ENCODE results near the gene ZNF334.

ZNF334 gene

DNA sequence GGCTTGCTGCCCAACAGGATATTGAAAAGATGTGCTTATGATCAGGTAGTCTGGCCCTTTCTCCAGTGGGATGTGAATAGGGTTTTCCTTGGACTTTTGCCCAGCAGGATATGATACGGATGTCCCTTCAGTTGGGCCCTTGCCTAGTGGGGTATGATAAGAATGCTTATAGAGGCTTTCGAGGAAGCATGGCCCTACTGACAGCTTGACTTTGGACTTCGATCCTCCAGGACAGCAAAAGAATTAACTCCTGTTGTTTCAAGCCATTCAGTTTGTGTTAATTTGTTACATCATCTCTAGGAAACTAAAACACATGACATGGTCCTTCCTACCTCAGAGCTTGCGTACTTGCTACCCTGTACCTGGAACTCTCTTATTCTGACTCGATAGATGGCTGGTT is 9.7 kb upstream of the ZNF334 start:
- no peak overlapping the region for H3K27ac ChIP-seq
- no peak for TF ChIP-seq ZFX (IDR thresholded peaks at IDR 0.05; ENCODE audit: borderline replicate concordance)
- TF ChIP-seq, protein P1, sequence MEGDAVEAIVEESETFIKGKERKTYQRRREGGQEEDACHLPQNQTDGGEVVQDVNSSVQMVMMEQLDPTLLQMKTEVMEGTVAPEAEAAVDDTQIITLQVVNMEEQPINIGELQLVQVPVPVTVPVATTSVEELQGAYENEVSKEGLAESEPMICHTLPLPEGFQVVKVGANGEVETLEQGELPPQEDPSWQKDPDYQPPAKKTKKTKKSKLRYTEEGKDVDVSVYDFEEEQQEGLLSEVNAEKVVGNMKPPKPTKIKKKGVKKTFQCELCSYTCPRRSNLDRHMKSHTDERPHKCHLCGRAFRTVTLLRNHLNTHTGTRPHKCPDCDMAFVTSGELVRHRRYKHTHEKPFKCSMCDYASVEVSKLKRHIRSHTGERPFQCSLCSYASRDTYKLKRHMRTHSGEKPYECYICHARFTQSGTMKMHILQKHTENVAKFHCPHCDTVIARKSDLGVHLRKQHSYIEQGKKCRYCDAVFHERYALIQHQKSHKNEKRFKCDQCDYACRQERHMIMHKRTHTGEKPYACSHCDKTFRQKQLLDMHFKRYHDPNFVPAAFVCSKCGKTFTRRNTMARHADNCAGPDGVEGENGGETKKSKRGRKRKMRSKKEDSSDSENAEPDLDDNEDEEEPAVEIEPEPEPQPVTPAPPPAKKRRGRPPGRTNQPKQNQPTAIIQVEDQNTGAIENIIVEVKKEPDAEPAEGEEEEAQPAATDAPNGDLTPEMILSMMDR (IDR thresholded peaks at IDR 0.05), result no peak

DNA sequence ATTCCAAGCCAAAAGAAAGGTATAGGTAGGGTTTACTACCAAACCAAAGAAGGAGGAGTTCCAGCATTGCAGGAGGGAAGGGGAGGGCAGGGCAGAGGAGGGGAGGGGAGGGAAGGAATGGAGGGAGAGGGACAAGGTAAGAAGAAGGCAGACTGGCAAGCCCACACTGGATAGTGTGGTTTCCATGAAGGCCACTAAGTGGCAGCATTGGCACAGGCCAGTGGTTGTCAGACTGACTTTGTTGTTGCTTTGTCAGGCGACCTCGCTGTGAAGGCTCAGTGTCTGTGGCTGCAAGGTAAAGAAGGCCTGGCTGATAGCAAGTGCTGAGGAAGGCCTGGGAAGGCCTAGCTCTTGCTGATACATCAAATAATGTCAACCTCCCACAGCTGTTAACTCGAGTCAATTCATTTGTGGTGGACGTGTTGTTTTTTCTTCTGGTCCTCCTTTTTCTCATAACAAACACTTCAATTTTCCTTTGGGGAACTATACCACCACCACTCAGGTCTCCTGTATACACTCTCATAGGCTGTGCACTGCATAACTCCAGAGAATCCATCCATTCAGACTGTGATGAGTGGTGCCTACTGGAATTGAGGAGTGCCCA is 7.7 kb upstream of the ZNF334 start:
- no peak for TF ChIP-seq ZFX (IDR thresholded peaks at IDR 0.05; ENCODE audit: borderline replicate concordance)
- TF ChIP-seq, protein P1 (IDR thresholded peaks at IDR 0.05), result peak; percentile 81

GRCh38 chr20:46520540-46520939 is 7.2 kb upstream of the ZNF334 start:
- H3K27ac ChIP-seq, result no peak overlapping the region
- TF ChIP-seq, protein P1 (IDR thresholded peaks at IDR 0.05), result no peak
- no peak for TF ChIP-seq ZFX (IDR thresholded peaks at IDR 0.05; ENCODE audit: borderline replicate concordance)

More for the DNA sequence above, 7.7 kb upstream of the ZNF334 start:
- no peak overlapping the region for H3K27ac ChIP-seq

DNA sequence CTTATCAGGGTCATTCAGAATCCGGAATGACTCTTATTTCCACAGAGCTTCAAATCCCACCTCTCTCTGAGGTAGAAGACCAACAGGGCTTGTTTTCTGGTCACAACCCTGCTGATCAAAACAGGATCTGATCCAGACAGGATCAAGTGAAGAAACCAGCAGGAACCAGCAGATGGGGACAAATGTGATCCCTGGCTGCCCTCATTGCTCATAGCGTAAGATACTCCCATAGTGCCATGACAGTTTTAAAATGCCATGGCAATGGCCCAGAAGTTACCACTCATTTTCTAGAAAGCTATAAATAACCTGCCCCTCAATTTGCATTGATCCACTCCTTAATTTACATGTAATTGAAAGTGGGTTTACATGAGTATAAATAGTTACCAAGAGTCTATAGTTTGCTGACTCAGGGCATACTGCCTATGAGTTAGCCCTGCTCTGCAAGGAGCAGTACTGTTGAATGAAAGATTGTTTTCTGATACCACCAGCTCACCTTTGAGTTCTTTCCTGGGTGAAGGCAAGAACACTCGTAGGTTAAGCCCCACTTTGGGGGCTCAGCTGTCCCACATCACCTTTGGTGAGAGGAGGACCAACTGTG is 6.2 kb upstream of the ZNF334 start:
- TF ChIP-seq ZFX (IDR thresholded peaks at IDR 0.05; ENCODE audit: borderline replicate concordance), result no peak
- TF ChIP-seq, protein P1 (IDR thresholded peaks at IDR 0.05), result no peak
- no peak overlapping the region for H3K27ac ChIP-seq

DNA sequence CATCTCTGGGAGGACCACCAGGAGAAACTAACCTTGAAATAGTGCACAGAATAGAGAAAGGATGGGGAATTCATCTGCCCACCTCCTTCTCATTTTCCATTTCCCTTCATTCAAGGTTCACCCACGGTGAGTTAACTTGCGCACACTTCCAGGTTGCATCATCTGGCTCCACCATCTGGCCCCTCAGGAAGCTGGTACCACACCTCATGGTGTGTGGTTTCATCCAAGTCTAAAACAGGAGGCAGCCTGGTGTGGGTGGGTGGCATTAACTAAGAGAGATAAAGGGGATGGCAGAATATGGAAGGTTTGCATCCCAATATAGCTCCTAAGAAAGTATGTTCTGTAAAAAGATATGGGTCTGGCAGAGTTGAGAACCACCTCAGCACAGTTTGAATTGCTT is 3.8 kb downstream of the ZNF334 start:
- TF ChIP-seq, protein P1 (IDR thresholded peaks at IDR 0.05), result no peak
- TF ChIP-seq ZFX (IDR thresholded peaks at IDR 0.05; ENCODE audit: borderline replicate concordance), result no peak
- no peak overlapping the region for H3K27ac ChIP-seq

DNA sequence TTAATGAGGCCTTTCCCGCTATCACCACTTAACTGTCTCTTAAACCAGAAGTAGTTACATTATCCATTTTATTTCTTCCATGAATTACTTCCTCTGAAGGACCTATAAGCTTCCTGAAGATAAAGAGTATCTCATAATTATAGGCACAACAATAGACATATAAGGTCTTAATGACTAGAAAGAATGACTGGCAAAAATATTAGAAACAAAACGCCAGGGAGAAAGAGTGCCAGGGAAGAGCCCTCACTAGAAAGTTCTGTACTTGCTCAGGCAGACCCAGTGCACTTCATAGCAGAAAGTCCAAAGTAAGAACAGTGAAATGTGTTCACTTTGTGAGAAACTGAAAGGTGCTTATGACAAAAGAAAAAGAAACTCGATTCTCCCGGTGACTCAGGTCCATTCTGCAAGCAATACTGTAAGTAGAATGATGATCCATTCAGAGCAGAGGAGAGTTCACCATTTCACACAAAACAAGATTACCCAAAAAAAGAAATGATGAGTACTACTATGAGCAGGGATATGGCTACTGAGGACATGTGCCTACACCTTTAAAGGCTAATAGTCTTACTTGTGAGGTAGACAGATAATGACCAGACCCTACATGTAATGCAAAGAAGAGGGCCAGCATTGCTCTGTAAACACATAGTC is 5.5 kb downstream of the ZNF334 start:
- no peak overlapping the region for H3K27ac ChIP-seq
- TF ChIP-seq, protein P1 (IDR thresholded peaks at IDR 0.05), result no peak
- TF ChIP-seq ZFX (IDR thresholded peaks at IDR 0.05; ENCODE audit: borderline replicate concordance), result no peak

GRCh38 chr20:46505506-46505905 is 7.9 kb downstream of the ZNF334 start:
- TF ChIP-seq, protein P1 (IDR thresholded peaks at IDR 0.05), result no peak
- TF ChIP-seq ZFX (IDR thresholded peaks at IDR 0.05; ENCODE audit: borderline replicate concordance), result no peak
- no peak overlapping the region for H3K27ac ChIP-seq

All from 22Rv1 (cell line).